ENCODE data around the gene ACLY. TPM values are rescaled to one million over a fixed set of nuclear protein-coding genes. Genes with fewer than 3 reads are reported as not detected.

ACLY gene
- polyA plus RNA-seq, 3 donors = 87.1 to 95.2 (median 88.7) TPM

DNA sequence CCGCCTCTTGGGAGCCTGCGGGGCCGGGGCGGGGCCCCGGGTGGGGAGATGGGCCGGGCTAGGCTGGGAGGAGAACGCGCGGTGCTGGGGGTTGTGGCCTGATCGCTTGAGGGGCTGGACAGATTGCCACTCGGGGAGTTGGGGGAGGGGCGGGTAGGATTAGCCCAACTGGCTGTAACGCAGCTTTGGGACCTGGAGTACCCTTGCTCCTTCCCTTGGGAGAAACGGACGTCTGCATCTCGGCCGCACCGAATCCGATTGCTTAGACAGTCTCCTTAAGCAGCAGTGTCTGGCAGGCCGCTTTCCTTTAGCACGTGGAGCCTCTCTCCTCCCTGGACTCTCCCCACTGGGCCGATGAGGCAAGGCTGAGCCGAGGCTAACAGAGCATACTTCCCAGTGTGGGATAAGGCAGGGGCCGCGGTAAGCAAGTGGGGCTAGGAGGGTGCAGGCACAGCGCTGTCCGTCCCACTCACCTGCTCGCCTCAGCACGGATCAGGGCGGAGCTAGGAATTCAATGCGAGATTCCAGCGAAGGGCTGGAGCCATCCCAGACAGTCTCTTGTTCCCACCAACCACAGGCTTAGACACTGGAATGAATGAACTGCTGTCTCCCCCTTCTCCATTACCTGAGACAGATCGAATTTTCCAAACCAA is 540 bp upstream of the ACLY start:
- no peak for DNase-seq (ENCODE audit: extremely low read depth in 1 of 11, low read depth in 9 of 11, low spot score in 4 of 11)

DNA sequence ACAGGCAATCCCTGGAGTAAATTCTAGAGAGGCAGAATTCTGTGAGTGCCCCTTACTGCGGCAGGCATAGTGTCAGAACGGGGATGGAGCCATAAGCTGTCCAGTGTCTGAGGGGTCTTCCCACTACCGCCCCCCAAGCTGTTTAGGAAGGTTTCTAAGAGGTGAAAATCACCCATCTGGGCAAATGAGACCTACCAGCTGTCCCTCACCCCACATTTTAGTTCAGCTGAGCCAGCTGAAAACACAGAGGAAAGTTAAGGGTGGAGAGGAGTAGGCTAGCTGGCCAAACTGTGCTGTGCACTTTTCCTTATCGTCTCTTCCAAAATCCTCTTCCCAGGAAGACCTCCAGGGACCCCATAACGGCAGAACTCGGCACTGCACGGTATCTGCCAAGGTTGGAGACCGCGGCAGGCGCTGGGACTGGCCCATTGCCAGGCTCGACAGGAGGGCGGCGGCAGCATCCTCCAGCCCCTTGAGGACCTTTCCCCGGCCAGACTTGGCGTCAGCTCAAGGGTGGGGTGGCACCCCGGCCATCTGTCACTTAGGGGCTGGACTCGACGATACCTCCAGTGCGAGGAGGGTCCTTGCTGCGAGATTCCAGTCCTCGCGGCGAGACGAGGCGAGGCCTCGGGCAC is 955 bp downstream of the ACLY start:
- peak in 2 of 11 donors; percentile 24 to 40 for DNase-seq (ENCODE audit: extremely low read depth in 1 of 11, low read depth in 9 of 11, low spot score in 4 of 11)

DNA sequence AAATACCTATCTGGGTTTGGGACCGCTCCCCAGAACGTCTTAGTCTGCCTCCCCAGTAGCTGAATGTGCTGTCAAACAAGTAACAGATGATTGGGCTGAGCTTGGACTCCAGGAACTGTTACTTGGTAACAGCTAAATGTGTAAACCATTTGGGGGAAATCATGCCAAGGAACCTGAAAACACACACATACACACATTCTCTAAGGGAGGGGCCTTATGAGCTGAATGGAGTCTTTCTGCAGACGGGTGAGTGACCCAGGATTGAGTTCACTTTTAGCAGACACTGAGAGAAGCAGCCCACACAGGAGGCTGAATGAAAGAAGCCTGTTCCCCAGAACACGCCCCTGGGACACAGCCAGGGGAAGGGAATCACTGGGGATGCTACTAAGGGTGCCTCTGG is 1.6 kb downstream of the ACLY start:
- DNase-seq (ENCODE audit: extremely low read depth in 1 of 11, low read depth in 9 of 11, low spot score in 4 of 11) = no peak

DNA sequence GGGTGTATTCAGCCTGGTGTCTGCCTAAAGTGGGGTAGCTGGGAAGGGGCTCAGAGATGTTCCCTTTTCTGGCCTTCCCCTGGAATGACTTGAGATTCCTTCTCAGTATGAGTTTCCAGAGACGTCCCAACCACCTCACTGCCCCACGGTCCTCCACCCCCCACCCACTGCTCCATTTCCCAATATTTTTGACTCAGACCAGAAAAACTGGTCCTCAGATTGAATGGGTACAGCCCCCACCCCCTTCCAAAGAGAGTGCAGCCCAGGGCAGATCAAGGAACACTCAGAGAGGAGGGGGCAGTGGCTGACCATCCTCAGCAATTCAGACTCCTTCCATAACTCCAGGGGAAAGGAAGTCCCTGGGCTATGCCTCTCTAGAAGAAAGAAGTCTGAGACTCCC is 3.2 kb downstream of the ACLY start:
- DNase-seq (ENCODE audit: extremely low read depth in 1 of 11, low read depth in 9 of 11, low spot score in 4 of 11) = no peak

DNA sequence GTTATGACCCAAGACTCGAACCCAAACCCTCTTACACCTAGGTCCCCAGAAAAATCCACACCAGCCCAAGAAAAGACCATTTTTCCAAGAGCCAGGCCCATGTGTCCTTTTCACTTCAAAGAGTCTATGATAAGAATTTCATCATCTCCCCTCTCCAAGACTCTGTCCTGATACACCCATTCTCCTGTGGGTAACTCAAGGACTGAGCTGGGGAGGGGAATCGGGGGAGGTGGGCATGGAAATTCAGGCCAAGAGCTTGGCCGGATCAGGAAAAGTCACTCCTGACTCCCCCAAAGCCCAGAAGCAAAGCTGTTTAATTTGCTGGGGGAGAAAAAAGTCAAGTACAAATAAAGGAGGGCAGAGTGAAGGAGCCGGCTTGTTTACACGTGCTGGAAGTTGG is 3.7 kb downstream of the ACLY start:
- no peak for DNase-seq (ENCODE audit: extremely low read depth in 1 of 11, low read depth in 9 of 11, low spot score in 4 of 11)

DNA sequence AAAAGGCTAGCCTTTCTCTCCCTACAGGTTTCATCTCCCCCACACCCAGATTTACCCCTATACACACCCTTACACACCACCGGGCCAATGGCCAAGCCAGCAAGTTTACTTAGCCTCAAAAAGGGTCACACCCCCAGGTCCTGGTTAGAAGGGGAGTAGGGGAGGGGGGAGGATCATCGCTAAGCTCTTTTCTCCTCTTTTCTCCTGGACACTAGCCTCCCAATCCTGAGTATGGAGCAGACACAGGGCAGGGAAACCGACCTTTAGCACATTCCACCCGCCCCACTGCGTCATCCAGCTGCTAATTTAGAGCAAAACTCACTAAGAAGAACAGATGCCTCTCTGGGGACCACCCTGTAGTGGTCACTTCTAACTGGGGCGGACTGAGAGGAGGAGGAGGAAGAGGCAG is 4.4 kb downstream of the ACLY start:
- DNase-seq (ENCODE audit: extremely low read depth in 1 of 11, low read depth in 9 of 11, low spot score in 4 of 11) = no peak

DNA sequence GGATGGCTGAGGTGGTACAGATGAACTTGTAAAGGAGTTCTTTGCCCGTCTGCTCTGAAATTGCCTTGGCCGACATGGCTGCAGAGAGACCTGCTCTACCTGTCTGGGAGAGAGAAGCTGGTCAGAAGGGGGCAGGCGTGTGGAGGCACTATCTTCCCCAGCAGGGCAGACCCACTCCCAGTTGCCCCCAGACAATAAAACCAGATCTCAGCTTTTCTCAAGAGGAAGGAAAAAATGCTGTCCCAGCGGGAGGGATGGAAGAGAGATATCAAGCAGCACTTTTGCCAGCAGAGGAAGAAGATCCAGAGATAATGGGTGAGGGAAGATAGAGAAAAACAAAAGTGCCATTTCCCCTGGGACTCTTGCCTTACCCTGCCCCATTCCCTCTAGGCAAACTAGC is 5.0 kb downstream of the ACLY start:
- no peak for DNase-seq (ENCODE audit: extremely low read depth in 1 of 11, low read depth in 9 of 11, low spot score in 4 of 11)

DNA sequence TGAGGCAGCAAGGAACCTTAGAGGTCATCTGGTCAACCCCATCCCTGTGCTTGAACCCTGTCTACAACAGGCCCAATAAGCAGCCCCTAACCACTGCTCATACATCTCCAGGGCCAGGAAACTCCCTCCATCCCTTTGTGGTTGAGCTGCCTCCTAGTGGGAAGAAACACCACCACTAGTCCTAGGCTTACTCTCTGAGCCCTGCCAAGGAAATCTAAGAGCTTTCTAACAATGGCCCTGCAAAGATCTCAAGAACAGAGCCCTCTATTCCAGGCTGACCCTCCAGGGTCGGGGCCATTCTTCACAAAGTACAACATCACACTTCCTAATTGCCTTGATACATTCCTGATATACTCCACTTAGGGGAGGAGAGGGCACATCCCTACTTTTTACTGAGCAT is 5.8 kb downstream of the ACLY start:
- DNase-seq (ENCODE audit: extremely low read depth in 1 of 11, low read depth in 9 of 11, low spot score in 4 of 11) = no peak

DNA sequence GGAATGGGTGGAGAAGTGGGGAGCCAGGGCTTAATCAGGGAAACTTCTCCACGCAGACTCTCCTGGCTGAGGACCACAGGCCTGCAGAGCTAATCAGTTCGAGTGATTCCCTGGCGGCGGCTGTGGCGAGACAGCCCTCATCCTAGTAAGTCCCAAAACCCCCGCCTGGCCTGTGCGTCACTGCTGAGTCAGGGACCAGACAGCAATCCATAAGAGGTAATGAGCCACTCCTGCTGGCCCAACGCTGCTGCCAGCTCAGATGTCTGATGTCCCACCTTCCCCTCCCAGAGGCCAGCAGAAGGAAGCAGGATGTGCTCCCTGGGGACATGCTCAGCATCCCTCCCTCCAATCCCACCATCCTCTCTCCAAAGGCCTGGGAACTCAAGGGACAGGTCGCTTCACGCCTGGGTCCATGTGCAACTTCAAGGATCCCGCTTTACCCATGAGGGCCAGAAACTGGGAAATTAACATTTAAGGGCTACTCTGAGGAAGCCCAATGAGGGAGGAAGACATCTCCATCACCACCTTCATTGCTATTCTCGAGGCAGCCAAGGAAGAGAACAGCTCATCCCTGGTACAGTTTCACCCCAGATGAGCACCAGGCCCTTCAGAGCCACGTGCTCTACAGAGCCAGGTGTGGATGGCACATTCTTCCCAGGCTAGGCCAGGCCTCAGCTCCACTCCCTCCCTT is 7.9 kb downstream of the ACLY start:
- DNase-seq (ENCODE audit: extremely low read depth in 1 of 11, low read depth in 9 of 11, low spot score in 4 of 11) = no peak

DNA sequence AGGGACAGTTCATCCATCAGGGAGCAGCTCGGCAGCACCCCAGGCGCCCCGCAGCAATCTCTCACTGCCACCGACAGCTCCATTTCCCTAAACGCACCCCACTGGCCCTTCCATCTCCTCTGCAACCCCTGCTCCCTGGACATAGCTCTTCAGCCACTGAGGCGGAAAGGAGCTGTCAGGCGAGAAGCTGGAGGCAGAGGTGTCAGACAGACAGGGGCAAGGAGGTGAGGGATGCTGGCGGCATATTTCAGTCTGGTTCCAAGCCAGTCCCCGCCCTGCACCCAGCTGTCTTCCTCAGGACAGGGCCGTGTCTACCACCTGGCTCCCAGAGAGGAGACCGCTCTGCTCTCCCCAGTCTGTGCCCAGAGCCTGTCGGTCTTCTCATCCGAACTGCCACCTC is 9.7 kb downstream of the ACLY start:
- DNase-seq (ENCODE audit: extremely low read depth in 1 of 11, low read depth in 9 of 11, low spot score in 4 of 11) = no peak

DNA sequence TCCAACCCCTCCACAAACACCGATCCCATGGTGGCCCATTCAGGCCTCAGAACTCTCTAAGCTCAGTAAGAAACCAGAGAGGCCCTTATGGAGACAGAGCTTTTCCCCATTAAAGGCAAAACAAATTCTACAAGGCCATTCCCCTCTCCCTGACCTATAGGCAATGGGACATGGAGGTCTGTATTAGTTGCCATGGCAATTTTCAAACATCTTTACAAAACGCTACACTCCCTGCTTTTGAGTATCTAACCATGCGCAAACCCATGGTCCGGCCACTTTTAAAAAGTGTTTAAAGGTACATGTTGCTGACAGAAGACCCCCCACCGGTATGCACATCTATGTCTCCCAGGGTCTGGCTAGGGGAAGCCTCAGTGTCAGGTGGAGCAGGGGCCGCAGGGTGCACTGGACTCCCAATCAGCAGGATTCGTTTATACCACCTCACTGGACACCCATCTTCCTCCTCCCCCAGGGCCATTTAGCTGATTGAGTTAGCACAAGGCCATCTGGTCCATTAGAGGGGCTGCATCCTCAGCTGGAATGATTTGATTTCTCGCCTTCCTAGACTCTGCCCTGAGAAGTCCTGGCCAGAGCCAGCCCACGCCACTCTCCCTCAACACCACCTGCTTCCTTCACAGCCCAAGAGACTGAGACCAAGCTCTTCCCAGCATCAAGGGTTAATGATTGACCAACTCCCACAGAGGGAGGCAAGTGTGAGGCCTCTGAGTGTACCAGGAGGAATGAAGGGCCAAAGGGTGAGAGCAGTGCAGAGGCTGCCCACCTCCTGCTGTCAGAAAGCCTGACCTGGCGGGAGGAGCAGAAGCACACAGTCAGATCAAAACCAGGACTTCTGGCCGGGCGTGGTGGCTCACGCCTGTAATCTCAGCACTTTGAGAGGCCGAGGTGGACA is 10.9 kb downstream of the ACLY start:
- DNase-seq (ENCODE audit: extremely low read depth in 1 of 11, low read depth in 9 of 11, low spot score in 4 of 11) = peak in 6 of 11 donors; percentile 39 to 88 (median 54)

DNA sequence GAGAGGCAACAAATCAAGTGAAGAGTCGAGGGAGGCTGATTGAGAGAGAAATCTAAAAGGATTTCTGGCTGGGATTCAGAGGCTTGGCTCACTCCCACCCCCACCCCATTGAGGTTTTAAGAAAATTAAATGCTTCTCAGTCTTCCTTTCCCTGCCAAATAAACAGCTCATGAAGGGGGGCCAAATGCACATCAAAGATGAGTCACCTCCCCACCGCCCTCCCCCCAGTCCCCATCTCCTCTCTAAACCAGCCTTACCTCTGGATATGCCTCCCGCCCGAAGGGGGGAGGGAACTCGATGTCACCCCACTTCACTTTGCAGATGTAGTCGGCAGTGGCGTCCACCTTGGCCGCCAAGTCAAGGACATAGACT is 11.6 kb downstream of the ACLY start:
- DNase-seq (ENCODE audit: extremely low read depth in 1 of 11, low read depth in 9 of 11, low spot score in 4 of 11) = no peak

DNA sequence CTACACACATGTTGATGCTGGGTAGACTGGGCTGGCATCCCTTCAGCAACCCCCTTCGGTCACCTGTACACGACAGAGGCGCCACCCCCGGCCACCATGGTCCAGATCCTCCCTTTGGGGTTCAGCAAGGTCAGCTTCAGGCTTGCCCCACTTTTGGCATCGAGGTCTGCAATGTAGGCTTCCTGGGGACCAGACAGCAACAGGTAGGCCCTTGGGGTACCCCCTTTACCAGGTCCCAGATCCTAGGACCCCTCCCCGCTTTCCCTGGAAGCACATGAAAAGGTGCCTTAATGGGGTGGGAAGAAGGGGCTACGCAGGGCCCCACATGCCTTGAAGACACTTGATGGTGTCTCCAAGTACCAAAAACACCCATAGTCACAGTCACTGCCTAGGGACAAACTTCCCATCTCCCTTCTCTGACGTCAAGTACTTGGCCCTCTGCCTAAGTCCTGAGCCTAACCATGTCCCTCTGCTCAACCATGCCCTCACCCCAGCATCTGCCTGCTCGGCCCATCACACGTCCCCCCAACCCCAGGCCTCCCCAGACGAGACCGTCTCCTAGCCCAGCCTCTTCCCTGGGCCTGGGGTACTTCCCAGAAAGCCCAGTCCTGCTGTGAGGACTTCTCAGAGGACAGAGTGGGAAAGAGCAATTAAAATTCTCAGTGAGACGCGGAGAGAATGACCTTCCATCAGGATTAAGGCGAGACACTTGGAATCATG is 12.1 kb downstream of the ACLY start:
- no peak for DNase-seq (ENCODE audit: extremely low read depth in 1 of 11, low read depth in 9 of 11, low spot score in 4 of 11)

DNA sequence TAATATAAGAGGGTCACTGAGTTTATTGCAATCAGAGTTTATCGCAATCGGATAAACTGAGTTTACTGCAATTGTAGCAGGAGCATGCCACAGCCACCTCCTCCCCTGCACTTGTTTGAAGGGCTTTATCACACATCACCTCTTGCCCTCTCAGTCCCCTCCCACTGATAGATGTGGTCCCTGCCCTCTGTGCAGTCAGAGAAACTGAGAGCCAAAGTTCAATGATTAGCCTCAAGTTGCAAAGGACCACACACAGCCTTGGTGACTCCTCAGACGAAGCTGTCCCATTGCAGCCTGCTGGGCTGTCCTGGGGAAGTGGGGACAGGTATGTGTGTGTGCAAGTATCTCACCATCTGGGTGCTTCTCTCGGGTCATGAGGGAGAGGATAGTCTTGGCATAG is 13.6 kb downstream of the ACLY start:
- DNase-seq (ENCODE audit: extremely low read depth in 1 of 11, low read depth in 9 of 11, low spot score in 4 of 11) = no peak

DNA sequence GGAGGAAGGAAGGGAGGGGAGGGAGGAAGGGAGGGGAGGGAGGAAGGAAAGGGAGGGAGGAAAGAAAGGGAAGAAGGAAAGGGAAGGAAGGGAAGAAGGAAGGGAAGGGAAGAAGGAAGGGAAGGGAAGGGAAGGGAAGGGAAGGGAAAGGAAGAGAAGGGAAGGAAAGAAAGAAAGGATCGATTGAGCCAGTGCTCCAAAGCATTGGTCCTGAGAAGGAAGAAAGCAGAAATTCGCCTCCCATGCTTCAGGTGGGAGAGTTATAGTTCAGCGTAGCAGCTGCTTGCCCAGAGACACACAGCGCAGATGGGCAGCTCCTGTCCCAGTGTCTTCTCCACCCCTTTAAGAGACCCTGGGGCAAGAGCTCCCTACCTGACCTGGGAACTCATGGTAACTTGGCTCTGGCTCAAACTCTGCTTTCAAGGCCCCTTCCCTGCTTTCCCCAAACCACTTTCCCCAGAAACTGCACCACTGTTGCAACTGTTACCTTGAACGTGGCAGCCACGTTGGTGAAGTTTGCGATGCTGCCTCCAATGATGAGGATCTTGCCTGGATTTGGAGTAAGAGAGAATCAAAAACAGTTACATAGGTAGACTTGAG is 14.4 kb downstream of the ACLY start:
- DNase-seq (ENCODE audit: extremely low read depth in 1 of 11, low read depth in 9 of 11, low spot score in 4 of 11) = no peak

DNA sequence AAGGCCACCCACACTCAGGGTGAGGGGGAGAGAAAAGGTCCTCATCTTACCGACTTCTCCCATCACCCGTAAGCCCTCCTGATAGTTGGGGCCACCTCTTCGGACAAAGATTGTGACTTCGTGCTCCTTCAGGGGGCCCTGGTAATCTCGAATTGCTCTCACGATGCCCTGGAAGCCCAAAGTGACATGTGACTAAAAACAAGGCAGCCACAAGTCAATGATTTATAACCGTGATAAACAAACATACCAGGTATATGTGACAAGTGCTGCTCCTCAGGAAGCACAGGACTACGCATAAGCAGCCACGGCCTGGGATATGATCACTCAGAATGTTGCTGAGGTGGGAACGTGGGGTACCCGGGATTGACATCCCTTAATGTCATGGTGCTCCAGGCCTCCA is 17.1 kb downstream of the ACLY start:
- no peak for DNase-seq (ENCODE audit: extremely low read depth in 1 of 11, low read depth in 9 of 11, low spot score in 4 of 11)

DNA sequence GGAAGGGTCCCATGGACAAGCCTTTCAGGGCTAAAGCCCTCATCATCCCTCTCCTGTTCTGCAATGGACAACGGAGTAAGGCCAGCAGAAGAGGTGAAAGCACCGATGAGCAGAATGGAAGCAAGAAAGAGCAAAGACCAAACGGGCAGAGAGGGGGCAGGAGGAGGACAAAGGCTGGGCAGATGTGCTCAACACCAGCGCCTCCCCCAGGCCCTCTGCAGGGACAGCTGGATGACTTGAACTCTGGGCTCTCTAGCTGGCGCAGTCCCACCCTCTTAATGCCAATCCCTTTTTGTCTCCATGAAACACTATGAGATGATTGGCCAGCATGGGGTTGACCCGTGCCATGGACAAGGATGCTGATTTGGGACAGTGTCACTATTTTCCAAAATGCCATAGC is 22.0 kb downstream of the ACLY start:
- no peak for DNase-seq (ENCODE audit: extremely low read depth in 1 of 11, low read depth in 9 of 11, low spot score in 4 of 11)

DNA sequence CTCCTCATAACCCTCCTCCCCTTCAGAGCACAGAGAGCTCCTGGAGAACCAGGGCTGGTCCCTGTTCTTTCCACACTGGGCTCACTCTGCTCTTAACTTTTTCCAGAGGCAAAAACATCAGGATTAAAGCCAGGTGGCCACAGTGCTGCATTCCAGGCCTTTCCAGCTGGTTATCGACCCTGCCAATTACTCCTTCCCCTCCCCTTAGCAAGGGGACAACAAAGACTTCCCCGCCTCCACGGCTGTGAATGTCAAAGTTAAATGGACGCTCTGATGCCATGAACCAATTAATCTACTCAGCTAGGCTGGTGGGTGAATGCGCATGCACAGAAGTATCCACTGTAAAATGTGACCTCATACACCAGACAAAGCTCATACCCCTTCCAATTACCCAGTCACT is 23.1 kb downstream of the ACLY start:
- no peak for DNase-seq (ENCODE audit: extremely low read depth in 1 of 11, low read depth in 9 of 11, low spot score in 4 of 11)
